Measurements from ENCODE around the gene GSDME. TPM values are rescaled to one million over a fixed set of nuclear protein-coding genes. Genes with fewer than 3 reads are reported as not detected.

GSDME gene
- polyA plus RNA-seq, 1 of the 3 experiments (the other 2 are of a cell fraction): 109 TPM

DNA sequence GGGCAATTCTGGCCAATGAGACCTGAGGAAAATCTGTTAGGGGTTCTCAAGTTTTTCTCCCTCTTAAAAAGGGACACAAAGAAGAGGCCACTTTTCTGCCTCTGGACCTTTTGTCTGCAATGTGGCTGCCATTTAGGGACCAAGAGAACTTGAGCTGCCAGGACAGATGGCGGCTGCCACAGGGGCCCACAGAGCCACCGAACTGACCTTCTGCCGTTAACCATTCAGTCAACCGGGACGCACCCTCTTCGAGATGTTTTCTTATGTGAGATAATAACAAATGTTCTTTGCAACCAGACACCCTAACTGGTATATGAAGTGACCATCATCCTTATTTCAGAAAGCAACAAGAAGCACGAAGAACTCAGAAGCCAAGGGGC, 29.2 kb downstream of the GSDME start:
- Histone ChIP-seq H3K4me3 (ENCODE audit: low read depth in 2 of 2, low read length in 1 of 2) (no peak overlapping the region), H3K9me2 (no peaks in the 10 kb centered on the region), H3K27me3 (ENCODE audit: insufficient read depth) (no peaks in the 10 kb centered on the region), H3K4me2 (no peak overlapping the region), H2AFZ (ENCODE audit: low read depth) (no peak overlapping the region), H3K9me3 (no peaks in the 10 kb centered on the region), H3K36me3 (replicated peaks in 1 of 2; ENCODE audit: control insufficient read depth in 1 of 2, insufficient read depth in 2 of 2, low read length in 1 of 2) (peaks cover 0 to 6% of the 10 kb centered on the region in 2 experiments), H3K79me2 (ENCODE audit: insufficient read depth) (peaks cover 4% of the 10 kb centered on the region; the same call in 1 of the 2 replicates), H3K4me1 (ENCODE audit: control insufficient read depth in 1 of 2, insufficient read depth in 2 of 2, low read depth in 1 of 2, low read length in 1 of 2) (peaks cover 0 to 30% of the 10 kb centered on the region in 2 experiments; a peak in 1 of 4 replicates), H4K20me1 (ENCODE audit: insufficient read depth) (no peaks in the 10 kb centered on the region), H3K27ac (ENCODE audit: low read depth in 2 of 2, low read length in 1 of 2) (no peak overlapping the region; a peak in 1 of 4 replicates), H3F3A (replicated peaks; ENCODE audit: insufficient read depth) (no peaks in the 10 kb centered on the region), H3K9ac (no peak overlapping the region)
- TF ChIP-seq GABPA (IDR thresholded peaks at IDR 0.05; ENCODE audit: low read depth): no peak
- TF ChIP-seq TEAD4 (IDR thresholded peaks at IDR 0.05; ENCODE audit: borderline replicate concordance, insufficient read depth): no peak
- TF ChIP-seq TAF1 (IDR thresholded peaks at IDR 0.05; ENCODE audit: borderline replicate concordance, low read depth, low read length): no peak
- no peak for TF ChIP-seq SIN3A (IDR thresholded peaks at IDR 0.05; ENCODE audit: borderline replicate concordance, low read depth, low read length)
- no peak for TF ChIP-seq GATA2 (CRISPR knock-in tag; IDR thresholded peaks at IDR 0.05)
- TF ChIP-seq MAX (IDR thresholded peaks at IDR 0.05; ENCODE audit: low read depth): no peak
- TF ChIP-seq RFX5 (IDR thresholded peaks at IDR 0.05; ENCODE audit: low read length): no peak
- no peak for TF ChIP-seq TCF12 (IDR thresholded peaks at IDR 0.05)
- TF ChIP-seq RCOR1 (IDR thresholded peaks at IDR 0.05; ENCODE audit: low read length): no peak
- TF ChIP-seq, protein P1, sequence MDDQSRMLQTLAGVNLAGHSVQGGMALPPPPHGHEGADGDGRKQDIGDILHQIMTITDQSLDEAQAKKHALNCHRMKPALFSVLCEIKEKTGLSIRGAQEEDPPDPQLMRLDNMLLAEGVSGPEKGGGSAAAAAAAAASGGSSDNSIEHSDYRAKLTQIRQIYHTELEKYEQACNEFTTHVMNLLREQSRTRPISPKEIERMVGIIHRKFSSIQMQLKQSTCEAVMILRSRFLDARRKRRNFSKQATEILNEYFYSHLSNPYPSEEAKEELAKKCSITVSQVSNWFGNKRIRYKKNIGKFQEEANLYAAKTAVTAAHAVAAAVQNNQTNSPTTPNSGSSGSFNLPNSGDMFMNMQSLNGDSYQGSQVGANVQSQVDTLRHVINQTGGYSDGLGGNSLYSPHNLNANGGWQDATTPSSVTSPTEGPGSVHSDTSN (IDR thresholded peaks at IDR 0.05): no peak
- no peak for TF ChIP-seq CTCF (IDR thresholded peaks at IDR 0.05)
- no peak for TF ChIP-seq USF1 (IDR thresholded peaks at IDR 0.05; ENCODE audit: borderline replicate concordance, low read depth)
- TF ChIP-seq, protein P2, sequence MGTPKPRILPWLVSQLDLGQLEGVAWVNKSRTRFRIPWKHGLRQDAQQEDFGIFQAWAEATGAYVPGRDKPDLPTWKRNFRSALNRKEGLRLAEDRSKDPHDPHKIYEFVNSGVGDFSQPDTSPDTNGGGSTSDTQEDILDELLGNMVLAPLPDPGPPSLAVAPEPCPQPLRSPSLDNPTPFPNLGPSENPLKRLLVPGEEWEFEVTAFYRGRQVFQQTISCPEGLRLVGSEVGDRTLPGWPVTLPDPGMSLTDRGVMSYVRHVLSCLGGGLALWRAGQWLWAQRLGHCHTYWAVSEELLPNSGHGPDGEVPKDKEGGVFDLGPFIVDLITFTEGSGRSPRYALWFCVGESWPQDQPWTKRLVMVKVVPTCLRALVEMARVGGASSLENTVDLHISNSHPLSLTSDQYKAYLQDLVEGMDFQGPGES (IDR thresholded peaks at IDR 0.05; ENCODE audit: low read depth, low read length): no peak
- no peak for TF ChIP-seq FOXJ3 (CRISPR knock-in tag; IDR thresholded peaks at IDR 0.05)
- no peak for TF ChIP-seq FOXM1 (IDR thresholded peaks at IDR 0.05; ENCODE audit: low read depth)
- TF ChIP-seq NFIC (IDR thresholded peaks at IDR 0.05; ENCODE audit: borderline replicate concordance): no peak
- 97% methylated on average over 7 of the region's 7 CpGs for WGBS (ENCODE audit: low lambda C conversion rate)
- no peak for DNase-seq
- ChIA-PET POLR2A (no interaction called here), CTCF (interaction anchor here (0.6 to 2.0 kb wide), 2 partner anchors 12 to 1038 kb away, joined by 3 to 6 read pairs; no protein-coding TSS in a partner anchor)
